Tongue (tissue), 3 donors: ENCODE data around the gene C4BPA. TPM values are rescaled to one million over a fixed set of nuclear protein-coding genes. Genes with fewer than 3 reads are reported as not detected.

ENCODE experiments used
- DNase-seq: peaks from one replicate; pipeline ENCODE4 v3.0.0-alpha.2; 2015
- small RNA-seq: library from RNA; depleted of rRNA; stranded (forward); fragments of <200 nt; gene quantifications from one replicate; pipeline ENCODE3, GENCODE V24; 2014; ENCODE audit warnings: low replicate concordance
- total RNA-seq: library from RNA; depleted of rRNA; stranded (reverse); fragments of >200 nt; gene quantifications from one replicate; pipeline ENCODE4 v1.2.3, GENCODE V29; 2014

C4BPA gene
- total RNA-seq, 1 donor from 2014 or later = not detected

DNA sequence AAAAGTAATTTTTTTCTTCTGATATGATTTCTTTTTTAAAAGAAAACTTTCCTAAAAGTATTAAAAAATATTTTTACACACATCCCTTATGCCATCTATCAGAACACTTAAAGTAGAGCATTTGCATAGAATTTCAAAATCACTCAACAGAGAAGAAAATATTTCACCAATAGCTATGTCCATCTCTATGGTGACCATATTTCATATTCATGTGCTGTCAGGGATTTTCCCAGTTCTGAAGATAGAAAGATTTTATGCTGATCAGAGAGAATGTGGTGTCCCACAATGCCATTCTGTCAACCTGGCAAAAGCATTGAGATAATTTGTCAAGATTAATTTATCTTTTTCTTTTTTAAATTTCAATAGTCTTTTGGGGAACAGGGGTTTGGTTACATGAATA, 87.0 kb downstream of the C4BPA start:
- no peak for DNase-seq

DNA sequence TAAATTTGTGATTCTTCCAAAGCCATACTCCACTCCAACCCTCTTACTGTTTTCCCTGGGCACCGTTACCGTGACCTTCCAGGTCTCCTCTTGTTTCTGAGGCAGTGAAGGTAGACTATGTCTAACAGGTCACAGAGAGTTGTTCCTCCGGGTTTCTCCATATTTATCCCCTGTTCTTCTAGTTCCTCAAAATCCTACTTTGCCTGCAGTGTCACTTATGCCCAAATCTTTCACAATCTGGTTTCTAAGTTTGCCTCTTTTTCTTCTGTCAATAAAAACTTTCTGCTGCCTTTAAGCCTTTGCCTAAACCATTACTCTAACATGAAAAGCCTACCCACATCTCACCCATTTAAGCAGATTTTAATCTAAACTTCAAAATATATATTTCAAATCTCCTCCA, 87.7 kb downstream of the C4BPA start:
- no peak for DNase-seq

DNA sequence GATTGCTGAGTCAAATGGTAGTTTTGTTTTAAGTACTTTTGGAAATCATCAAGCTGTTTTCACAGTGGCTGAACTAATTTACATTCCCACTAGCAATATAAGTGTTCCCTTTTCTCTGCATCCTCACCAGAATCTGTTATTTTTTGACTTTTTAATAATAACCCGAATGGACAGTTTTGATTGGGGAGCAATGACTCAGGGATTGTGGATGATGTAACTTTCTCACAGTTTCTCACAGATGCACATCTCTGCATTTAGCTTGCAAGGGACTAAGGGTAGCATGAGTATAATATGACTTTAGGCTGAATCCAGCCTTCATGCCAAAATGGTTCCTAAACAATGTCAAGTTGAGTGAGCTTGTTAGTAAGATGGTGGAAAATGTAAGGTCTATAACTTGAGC, 90.2 kb downstream of the C4BPA start:
- DNase-seq = no peak

Small RNAs within 50 kb of the gene (small RNA-seq; reads per million reads assigned to genes)
- not detected for gene AL445493.1

Other genes starting within 250 kb of the C4BPA start
- gene IL20, start 238.6 kb upstream of the C4BPA start, total RNA-seq = not detected
- gene IL24, start 206.8 kb upstream of the C4BPA start, total RNA-seq = not detected
- gene FCMR, start 182.3 kb upstream of the C4BPA start, total RNA-seq = 4.4 TPM
- 4.2 TPM for gene PIGR, start 157.8 kb upstream of the C4BPA start, total RNA-seq
- gene FCAMR, start 133.8 kb upstream of the C4BPA start, total RNA-seq = not detected
- gene C1orf116, start 71.5 kb upstream of the C4BPA start, total RNA-seq = 3.6 TPM
- 14.2 TPM for gene YOD1, start 53.0 kb upstream of the C4BPA start, total RNA-seq
- gene PFKFB2, start 51.0 kb upstream of the C4BPA start, total RNA-seq = 9.5 TPM
- gene C4BPB, start 15.4 kb upstream of the C4BPA start, total RNA-seq = not detected
- 30.6 TPM for gene CD55, start 217.4 kb downstream of the C4BPA start, total RNA-seq